Transverse colon (tissue), 4 donors: ENCODE results near the gene APCS. TPM values are rescaled to one million over a fixed set of nuclear protein-coding genes. Genes with fewer than 3 reads are reported as not detected.

ENCODE experiments used
- DNase-seq: peaks from one replicate; pipeline ENCODE4 v3.0.0-alpha.2; 2019
- H3K27ac ChIP-seq, 4 donors: fragments of 200-600 bp; sonication (generic); 2 replicates each; pipeline ENCODE4 v1.5.1; 2016 to 2018; ENCODE audit warnings: inconsistent platforms in 4 of 4
- H3K27me3 ChIP-seq: fragments of 200-600 bp; sonication (generic); 2 replicates; pipeline ENCODE4 v1.5.1; 2017; ENCODE audit warnings: inconsistent platforms
- H3K36me3 ChIP-seq, 4 donors: fragments of 200-600 bp; sonication (generic); 2 replicates each; pipeline ENCODE4 v1.5.1; 2017 to 2019; ENCODE audit warnings: inconsistent platforms in 4 of 4
- H3K4me1 ChIP-seq, 4 donors: fragments of 200-600 bp; sonication (generic); 2 replicates each; pipeline ENCODE4 v1.5.1; 2017 to 2020; ENCODE audit warnings: inconsistent platforms in 4 of 4
- H3K4me3 ChIP-seq, 4 donors: fragments of 200-600 bp; sonication (generic); 1 replicate in 1 of 4; 2 replicates in 3 of 4; pipeline versions ENCODE4 v1.5.1 to v1.6.1; 2017 to 2019; ENCODE audit warnings: inconsistent platforms in 4 of 4
- H3K9me3 ChIP-seq, 2 donors: fragments of 200-600 bp; sonication (generic); 2 replicates each; pipeline ENCODE4 v1.5.1; 2017 to 2019; ENCODE audit warnings: inconsistent platforms in 2 of 2
- EP300 ChIP-seq: sonication (generic); formaldehyde crosslinking; IDR thresholded peaks from one replicate; pipeline ENCODE4 v1.6.1; 2017; ENCODE audit warnings: antibody characterized with exemption, low read depth
- POLR2A ChIP-seq: fragments of 450-650 bp; IDR thresholded peaks from one replicate; pipeline ENCODE4 v1.6.1; 2016; ENCODE audit warnings: antibody characterized with exemption, mild to moderate bottlenecking, moderate library complexity
- POLR2AphosphoS5 ChIP-seq, 3 donors: sonication (generic); formaldehyde crosslinking; IDR thresholded peaks; one replicate each; pipeline ENCODE4 v1.6.1; 2016; ENCODE audit warnings: antibody characterized with exemption in 3 of 3
- WGBS, 2 donors: methylation state at CpG; one replicate each; pipeline ENCODE4 v1.1.5; 2018; ENCODE audit warnings: low coverage in 1 of 2; 5-methylcytosine and 5-hydroxymethylcytosine counted together
- in situ Hi-C, 4 donors: fragments of 200-750 bp; cut with MboI; loops; one replicate each; pipeline versions ENCODE4 v1.15.0 to v1.15.1; 2017; ENCODE audit warnings: low sequenced_read_pairs in 3 of 4, low pct_ligation_motif_present in 1 of 4, low pct_unique_long_range_greater_than_20kb in 1 of 4
- intact Hi-C: fragments of 100-400 bp; cut with DNase I; formaldehyde crosslinking; loops from one replicate; pipeline ENCODE4 v1.15.1; 2023; ENCODE audit warnings: low total_unique reads
- total RNA-seq, 4 donors: library from RNA; depleted of rRNA; stranded (reverse); fragments of >200 nt; gene quantifications; one replicate each; pipeline ENCODE4 v1.1.0, GENCODE V29; 2016
- TF ChIP-seq, protein P1 (sequence below), 5 experiments: fragments of 200-600 bp in 3 of 5; fragments of 450-650 bp in 2 of 5; sonication (generic) in 3 of 5; IDR thresholded peaks; 1 replicate in 2 of 5; 2 replicates in 3 of 5; pipeline ENCODE4 v1.5.1; 2016 to 2017; ENCODE audit warnings: antibody characterized with exemption in 5 of 5, inconsistent platforms in 3 of 5, mild to moderate bottlenecking in 2 of 5, moderate library complexity in 1 of 5

Gene APCS
- total RNA-seq, 4 donors from 2014 or later, result not detected

DNA sequence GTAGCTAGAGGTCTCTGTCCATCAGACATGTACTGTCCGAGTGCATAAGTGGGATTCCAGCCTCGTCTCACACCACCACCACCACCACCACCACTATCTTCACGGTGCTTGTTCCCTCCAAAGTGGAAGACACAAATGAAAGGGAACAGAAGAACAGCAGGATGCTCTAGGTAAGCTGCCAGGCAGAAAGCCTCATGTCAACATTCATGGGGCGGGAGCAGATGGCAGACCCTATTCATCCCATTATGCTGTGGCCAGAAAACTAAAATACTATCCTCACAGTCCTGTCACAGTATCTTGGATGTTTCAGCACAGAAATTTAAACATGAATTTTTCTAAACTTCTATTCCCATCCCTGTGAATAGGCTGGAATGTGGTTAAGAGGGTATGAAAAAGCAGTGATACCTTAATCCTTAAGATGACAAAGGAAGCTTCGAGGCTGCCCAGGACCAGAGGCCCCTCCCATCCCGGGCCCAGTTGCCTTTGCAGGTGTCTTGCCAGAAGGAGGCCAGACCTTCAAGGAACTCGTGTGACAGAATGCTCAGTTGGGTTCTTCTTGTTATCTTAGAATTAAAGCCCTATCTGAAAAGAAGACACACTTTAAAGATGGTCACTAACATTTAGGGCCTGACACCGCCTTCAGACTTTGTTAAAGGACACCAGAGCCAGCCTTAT lies 24.7 kb downstream of the APCS start:
- no peaks in the 10 kb centered on the region for H3K9me3 ChIP-seq
- intact Hi-C loops, result no loop called here

DNA sequence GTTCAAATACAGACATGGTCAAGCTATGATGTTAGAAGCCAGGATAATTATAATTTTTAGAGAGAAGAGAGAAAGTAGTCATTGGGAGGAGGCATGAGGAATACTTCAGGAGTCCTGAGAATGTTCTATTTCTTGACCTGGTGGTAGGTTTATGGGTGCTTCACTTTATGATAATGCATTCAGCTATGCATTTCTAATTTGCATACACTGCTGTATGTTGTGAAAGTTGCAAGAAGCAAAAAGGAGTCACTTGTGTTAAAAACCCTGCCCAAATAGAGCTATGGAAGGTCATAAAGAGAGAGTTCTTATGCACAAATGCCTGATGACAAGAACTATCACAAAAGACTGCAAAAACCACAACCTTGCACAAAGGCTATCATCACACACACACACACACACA lies 45.3 kb downstream of the APCS start:
- intact Hi-C loops, result no loop called here
- H3K4me3 ChIP-seq, result no peak overlapping the region
- in situ Hi-C loops, result no loop called here

More for the DNA sequence above, 24.7 kb downstream of the APCS start:
- in situ Hi-C loops, result no loop called here
- Histone ChIP-seq H3K36me3 (no peaks in the 10 kb centered on the region), H3K4me3 (no peak overlapping the region), H3K27me3 (no peaks in the 10 kb centered on the region), H3K4me1 (no peaks in the 10 kb centered on the region), H3K27ac (no peak overlapping the region)
- WGBS, 2 donors, result 69 to 77% methylated on average over 5 to 8 of the region's 8 CpGs
- TF ChIP-seq EP300 (no peak), POLR2A (no peak), POLR2AphosphoS5 (IDR thresholded peaks at IDR 0.05) (no peak)
- TF ChIP-seq, protein P1, sequence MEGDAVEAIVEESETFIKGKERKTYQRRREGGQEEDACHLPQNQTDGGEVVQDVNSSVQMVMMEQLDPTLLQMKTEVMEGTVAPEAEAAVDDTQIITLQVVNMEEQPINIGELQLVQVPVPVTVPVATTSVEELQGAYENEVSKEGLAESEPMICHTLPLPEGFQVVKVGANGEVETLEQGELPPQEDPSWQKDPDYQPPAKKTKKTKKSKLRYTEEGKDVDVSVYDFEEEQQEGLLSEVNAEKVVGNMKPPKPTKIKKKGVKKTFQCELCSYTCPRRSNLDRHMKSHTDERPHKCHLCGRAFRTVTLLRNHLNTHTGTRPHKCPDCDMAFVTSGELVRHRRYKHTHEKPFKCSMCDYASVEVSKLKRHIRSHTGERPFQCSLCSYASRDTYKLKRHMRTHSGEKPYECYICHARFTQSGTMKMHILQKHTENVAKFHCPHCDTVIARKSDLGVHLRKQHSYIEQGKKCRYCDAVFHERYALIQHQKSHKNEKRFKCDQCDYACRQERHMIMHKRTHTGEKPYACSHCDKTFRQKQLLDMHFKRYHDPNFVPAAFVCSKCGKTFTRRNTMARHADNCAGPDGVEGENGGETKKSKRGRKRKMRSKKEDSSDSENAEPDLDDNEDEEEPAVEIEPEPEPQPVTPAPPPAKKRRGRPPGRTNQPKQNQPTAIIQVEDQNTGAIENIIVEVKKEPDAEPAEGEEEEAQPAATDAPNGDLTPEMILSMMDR (IDR thresholded peaks at IDR 0.05), result no peak
- no peak for DNase-seq

More for the DNA sequence above, 45.3 kb downstream of the APCS start:
- no peaks in the 10 kb centered on the region for H3K36me3 ChIP-seq
- no peak overlapping the region for H3K27ac ChIP-seq
- H3K9me3 ChIP-seq, result no peaks in the 10 kb centered on the region
- DNase-seq, result no peak
- no peak for TF ChIP-seq EP300
- no peak for TF ChIP-seq POLR2A
- TF ChIP-seq, protein P1 (IDR thresholded peaks at IDR 0.05), result no peak
- TF ChIP-seq POLR2AphosphoS5 (IDR thresholded peaks at IDR 0.05), result no peak
- no peaks in the 10 kb centered on the region for H3K27me3 ChIP-seq
- no peaks in the 10 kb centered on the region for H3K4me1 ChIP-seq

Other genes with a start within 250 kb of the APCS start
- gene OR10J4, start 155.6 kb upstream of the APCS start, total RNA-seq, result not detected
- not detected for gene OR10J1, start 148.1 kb upstream of the APCS start, total RNA-seq
- gene OR10J5, start 51.8 kb upstream of the APCS start, total RNA-seq, result not detected
- not detected for gene CRP, start 126.8 kb downstream of the APCS start, total RNA-seq
- 10 to 100 TPM in 3 of 4 donors, 1 to 10 TPM in 1; 9.7 to 96.4 (median 72.3) TPM for gene DUSP23, start 193.1 kb downstream of the APCS start, total RNA-seq
- 1 to 10 TPM in 1 of 4 donors, under 1 TPM in 1, not detected in 2; 0.55 to 1.4 TPM for gene FCRL6, start 214.5 kb downstream of the APCS start, total RNA-seq
- 1 to 10 TPM in 3 of 4 donors, under 1 TPM in 1; 0.37 to 7.1 (median 2.3) TPM for gene SLAMF8, start 239.0 kb downstream of the APCS start, total RNA-seq